ENCODE results near the gene CXorf65. TPM values are rescaled to one million over a fixed set of nuclear protein-coding genes. Genes with fewer than 3 reads are reported as not detected.

Gene CXorf65
- total RNA-seq, 1 donor from 2014 or later: not detected

DNA sequence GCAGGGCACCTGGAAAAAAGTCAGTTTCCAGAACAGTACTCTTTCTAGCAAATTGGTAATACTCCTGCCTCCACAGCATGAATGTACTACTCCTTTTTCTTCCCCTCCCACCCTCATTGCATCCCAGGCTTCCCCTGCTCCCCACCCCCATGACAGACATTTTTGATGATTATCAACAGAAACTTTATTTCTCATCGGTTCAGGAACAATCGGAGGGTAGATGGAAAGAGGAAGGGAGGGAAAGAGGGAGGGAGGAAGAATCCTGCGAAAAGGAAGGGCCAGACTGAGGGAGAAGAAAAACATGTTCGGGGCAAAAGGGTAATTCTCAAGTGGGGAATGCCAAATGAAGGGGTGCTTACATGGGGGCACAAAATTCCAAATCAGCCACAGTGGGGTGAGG, 705 bp upstream of the CXorf65 start:
- Mint-ChIP-seq H3K27ac (no peak overlapping the region), H3K4me1 (ENCODE audit: low read depth) (peaks cover 35% of the 10 kb centered on the region), H3K27me3 (no peaks in the 10 kb centered on the region), H3K4me3 (ENCODE audit: low read depth) (no peak overlapping the region), H3K36me3 (ENCODE audit: insufficient read depth) (no peaks in the 10 kb centered on the region), H3K9me3 (ENCODE audit: low read depth) (peaks cover 20% of the 10 kb centered on the region)
- DNase-seq (ENCODE audit: low spot score, unreplicated experiment): no peak
- TF ChIP-seq, protein P1, sequence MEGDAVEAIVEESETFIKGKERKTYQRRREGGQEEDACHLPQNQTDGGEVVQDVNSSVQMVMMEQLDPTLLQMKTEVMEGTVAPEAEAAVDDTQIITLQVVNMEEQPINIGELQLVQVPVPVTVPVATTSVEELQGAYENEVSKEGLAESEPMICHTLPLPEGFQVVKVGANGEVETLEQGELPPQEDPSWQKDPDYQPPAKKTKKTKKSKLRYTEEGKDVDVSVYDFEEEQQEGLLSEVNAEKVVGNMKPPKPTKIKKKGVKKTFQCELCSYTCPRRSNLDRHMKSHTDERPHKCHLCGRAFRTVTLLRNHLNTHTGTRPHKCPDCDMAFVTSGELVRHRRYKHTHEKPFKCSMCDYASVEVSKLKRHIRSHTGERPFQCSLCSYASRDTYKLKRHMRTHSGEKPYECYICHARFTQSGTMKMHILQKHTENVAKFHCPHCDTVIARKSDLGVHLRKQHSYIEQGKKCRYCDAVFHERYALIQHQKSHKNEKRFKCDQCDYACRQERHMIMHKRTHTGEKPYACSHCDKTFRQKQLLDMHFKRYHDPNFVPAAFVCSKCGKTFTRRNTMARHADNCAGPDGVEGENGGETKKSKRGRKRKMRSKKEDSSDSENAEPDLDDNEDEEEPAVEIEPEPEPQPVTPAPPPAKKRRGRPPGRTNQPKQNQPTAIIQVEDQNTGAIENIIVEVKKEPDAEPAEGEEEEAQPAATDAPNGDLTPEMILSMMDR (IDR thresholded peaks at IDR 0.05; ENCODE audit: unreplicated experiment): no peak

DNA sequence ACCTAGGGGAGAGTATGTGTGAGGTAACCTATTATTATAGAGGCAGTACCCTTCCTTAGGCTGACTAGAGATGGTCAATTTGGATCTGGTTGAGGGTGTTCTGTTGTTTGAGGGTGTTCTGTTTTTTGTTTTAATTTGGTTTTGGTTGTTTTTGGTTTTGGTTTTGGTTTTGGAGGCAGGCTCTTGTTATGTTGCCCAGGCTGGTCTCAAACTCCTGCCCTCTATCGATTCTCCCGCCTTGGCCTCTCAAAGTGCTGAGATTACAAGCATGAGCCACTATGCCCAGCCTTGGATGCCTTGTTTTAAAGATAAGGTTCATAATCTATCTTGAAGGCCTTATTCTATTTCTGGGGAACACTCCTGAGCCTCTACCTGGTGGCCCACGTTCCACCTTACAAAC, 912 bp downstream of the CXorf65 start:
- no peak for DNase-seq (ENCODE audit: low spot score, unreplicated experiment)
- TF ChIP-seq, protein P1 (IDR thresholded peaks at IDR 0.05; ENCODE audit: unreplicated experiment): no peak
- peaks cover 36% of the 10 kb centered on the region for H3K4me1 Mint-ChIP-seq (ENCODE audit: low read depth)
- H3K4me3 Mint-ChIP-seq (ENCODE audit: low read depth): no peak overlapping the region
- H3K27me3 Mint-ChIP-seq: no peaks in the 10 kb centered on the region
- peaks cover 2% of the 10 kb centered on the region for H3K36me3 Mint-ChIP-seq (ENCODE audit: insufficient read depth)
- no peak overlapping the region for H3K27ac Mint-ChIP-seq
- peaks cover 8% of the 10 kb centered on the region for H3K9me3 Mint-ChIP-seq (ENCODE audit: low read depth)

DNA sequence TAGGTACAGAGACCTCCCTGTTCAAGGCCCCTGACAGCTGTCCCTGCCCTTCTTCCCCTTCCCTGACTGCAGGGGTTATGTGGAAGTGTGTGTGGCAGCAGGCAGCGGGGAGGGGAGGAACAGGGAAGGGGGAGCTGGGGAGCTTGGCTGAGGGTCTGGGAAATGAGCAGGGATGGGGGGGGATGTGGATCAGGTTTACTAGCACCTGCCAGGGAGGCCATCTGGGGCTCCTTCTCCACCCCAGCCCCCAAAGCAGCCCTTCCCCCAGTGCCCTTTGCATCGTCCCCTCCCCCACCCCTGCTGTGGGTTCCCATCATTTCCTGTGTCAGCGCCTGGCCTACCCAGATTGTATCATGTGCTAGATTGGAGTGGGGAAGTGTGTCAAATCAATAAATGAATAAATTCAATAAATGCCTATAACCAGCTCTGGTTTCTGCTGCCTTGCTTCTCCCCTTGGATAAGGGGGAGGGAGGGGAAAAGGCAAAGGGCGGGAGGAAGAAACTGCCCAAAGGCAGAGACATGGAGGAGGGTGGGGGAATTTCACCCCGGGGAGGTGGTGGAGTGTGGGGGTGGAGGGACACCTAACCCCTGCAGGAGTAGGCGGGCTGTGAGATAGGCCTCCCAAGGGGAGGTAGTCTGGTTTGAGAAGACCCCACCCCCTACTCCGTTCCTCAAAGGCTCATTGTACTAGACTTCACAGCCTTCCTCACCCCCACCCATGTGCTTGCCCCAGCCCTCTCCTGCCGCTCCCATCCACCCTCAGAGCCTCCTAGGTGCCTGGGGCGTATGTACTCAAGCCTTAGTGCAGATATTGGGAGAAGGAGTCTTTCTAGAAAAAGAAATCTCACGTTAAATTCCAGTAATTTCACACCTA, 3.2 kb downstream of the CXorf65 start:
- Mint-ChIP-seq H3K4me1 (ENCODE audit: low read depth) (peaks cover 44% of the 10 kb centered on the region), H3K27me3 (no peaks in the 10 kb centered on the region), H3K9me3 (ENCODE audit: low read depth) (peaks cover 7% of the 10 kb centered on the region), H3K4me3 (ENCODE audit: low read depth) (peak overlapping the region; percentile 66), H3K36me3 (ENCODE audit: insufficient read depth) (peaks cover 4% of the 10 kb centered on the region), H3K27ac (peak overlapping the region; percentile 90)
- no peak for DNase-seq (ENCODE audit: low spot score, unreplicated experiment)
- TF ChIP-seq, protein P1 (IDR thresholded peaks at IDR 0.05; ENCODE audit: unreplicated experiment): no peak

DNA sequence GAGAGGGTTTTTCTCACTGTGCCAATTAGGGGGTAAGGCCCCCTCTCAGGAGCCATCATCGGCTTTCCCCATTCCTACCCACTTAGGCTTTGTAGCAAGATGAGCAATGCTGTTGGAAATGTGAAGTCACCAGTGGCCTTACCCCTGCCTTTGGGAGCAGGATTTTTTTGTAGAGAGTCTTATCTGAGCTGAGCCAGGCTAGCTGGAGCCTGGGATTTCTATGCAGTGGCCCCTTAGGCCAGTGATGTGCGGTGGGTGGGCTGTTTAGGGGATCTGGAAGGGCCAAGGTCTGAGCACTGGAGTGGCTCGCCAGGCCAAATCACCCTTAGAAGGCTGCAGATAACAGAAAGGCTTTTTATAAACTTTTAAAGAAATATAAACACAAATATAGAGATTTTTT, 4.2 kb downstream of the CXorf65 start:
- no peak for DNase-seq (ENCODE audit: low spot score, unreplicated experiment)
- peak overlapping the region; percentile 42 for H3K27ac Mint-ChIP-seq

More for the DNA sequence above, 4.2 kb downstream of the CXorf65 start:
- no peaks in the 10 kb centered on the region for H3K27me3 Mint-ChIP-seq
- TF ChIP-seq, protein P1 (IDR thresholded peaks at IDR 0.05; ENCODE audit: unreplicated experiment): no peak
- H3K36me3 Mint-ChIP-seq (ENCODE audit: insufficient read depth): peaks cover 4% of the 10 kb centered on the region
- peaks cover 7% of the 10 kb centered on the region for H3K9me3 Mint-ChIP-seq (ENCODE audit: low read depth)
- no peak overlapping the region for H3K4me3 Mint-ChIP-seq (ENCODE audit: low read depth)
- H3K4me1 Mint-ChIP-seq (ENCODE audit: low read depth): peaks cover 38% of the 10 kb centered on the region

Data from progenitor cell of endocrine pancreas (in vitro differentiated cells).